Measurements from ENCODE around the gene AGAP1.
"Not testable (repeated sequence)": the region's sequence is repeated elsewhere in the genome, so short reads cannot be mapped to it uniquely, and the experiment has no call there.

DNA sequence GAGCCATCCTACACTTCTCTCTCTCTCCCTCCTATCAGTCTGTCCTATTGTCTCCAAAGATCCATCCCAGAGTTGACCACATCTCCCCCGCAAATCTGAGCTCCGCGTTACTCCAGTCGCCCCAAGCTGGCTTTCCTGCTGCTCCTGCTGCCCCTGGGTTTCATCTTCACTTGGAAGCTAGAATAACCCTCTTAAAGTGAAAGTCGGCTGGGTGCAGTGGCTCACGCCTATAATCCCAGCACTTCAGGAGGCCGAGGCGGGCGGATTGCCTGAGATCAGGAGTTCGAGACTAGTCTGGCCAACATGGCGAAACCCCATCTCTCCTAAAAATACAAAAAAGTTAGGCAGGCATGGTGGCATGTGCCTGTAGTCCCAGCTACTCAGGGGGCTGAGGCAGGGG, 647.8 kb downstream of the AGAP1 start:
- TF ChIP-seq CTCF, POLR2A (IDR thresholded peaks at IDR 0.05): not testable (repeated sequence)

Data from vagina (tissue), 2 donors.